ENCODE data around the gene JAZF1. TPM values are rescaled to one million over a fixed set of nuclear protein-coding genes. Genes with fewer than 3 reads are reported as not detected.

The JAZF1 gene
- total and polyA plus RNA-seq, 4 donors: 5.2 to 16.5 (median 10.7) TPM

DNA sequence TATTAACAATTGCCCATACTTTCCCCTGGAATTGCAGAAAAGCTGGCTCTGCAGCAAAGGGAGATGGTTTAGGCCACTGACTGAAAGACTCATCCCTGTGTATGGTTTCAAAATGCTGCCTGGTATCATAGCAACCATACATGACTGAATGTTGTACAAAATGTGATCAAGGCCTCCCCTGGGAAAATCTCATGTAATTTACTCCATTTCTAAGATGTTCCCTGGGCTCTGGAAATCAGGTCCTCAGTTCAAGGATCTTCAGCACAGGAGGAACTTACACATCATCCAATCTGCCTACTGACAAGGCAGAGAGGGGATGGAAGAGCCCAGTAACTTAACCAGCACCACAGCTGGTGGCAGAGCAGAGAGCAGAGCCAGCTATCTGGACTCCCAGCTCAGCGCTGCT is 111.8 kb downstream of the JAZF1 start:
- H3K9ac ChIP-seq (ENCODE audit: insufficient read depth in 1 of 2, low read length in 2 of 2): no peak overlapping the region
- ATAC-seq (ENCODE audit: insufficient read depth, low FRiP score) (no peak), DNase-seq (peak in 2 of 3 donors; percentile 29 to 47)
- H3K27ac ChIP-seq (ENCODE audit: low read depth in 1 of 2, low read length in 1 of 2): no peak overlapping the region
- no peak overlapping the region for H3K4me3 ChIP-seq
- TF ChIP-seq, protein P1, sequence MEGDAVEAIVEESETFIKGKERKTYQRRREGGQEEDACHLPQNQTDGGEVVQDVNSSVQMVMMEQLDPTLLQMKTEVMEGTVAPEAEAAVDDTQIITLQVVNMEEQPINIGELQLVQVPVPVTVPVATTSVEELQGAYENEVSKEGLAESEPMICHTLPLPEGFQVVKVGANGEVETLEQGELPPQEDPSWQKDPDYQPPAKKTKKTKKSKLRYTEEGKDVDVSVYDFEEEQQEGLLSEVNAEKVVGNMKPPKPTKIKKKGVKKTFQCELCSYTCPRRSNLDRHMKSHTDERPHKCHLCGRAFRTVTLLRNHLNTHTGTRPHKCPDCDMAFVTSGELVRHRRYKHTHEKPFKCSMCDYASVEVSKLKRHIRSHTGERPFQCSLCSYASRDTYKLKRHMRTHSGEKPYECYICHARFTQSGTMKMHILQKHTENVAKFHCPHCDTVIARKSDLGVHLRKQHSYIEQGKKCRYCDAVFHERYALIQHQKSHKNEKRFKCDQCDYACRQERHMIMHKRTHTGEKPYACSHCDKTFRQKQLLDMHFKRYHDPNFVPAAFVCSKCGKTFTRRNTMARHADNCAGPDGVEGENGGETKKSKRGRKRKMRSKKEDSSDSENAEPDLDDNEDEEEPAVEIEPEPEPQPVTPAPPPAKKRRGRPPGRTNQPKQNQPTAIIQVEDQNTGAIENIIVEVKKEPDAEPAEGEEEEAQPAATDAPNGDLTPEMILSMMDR (IDR thresholded peaks at IDR 0.05; ENCODE audit: control extremely low read depth, extremely low read depth): no peak
- no peaks in the 10 kb centered on the region for H3K9me3 ChIP-seq (ENCODE audit: control insufficient read depth in 4 of 4, insufficient read depth in 3 of 4, low read length in 3 of 4)
- WGBS, 2 donors: 92 to 100% methylated on average over 1 of the region's 1 CpG
- no peaks in the 10 kb centered on the region for H3K27me3 ChIP-seq (ENCODE audit: control insufficient read depth in 3 of 3, insufficient read depth in 3 of 3, low read length in 2 of 3)
- no peaks in the 10 kb centered on the region for H3K36me3 ChIP-seq (ENCODE audit: control insufficient read depth in 4 of 4, insufficient read depth in 4 of 4, low read length in 4 of 4)
- H3K4me1 ChIP-seq (ENCODE audit: control insufficient read depth in 5 of 5, insufficient read depth in 5 of 5, low read length in 5 of 5): peaks cover 3 to 36% (median 13%) of the 10 kb centered on the region in 5 donors

DNA sequence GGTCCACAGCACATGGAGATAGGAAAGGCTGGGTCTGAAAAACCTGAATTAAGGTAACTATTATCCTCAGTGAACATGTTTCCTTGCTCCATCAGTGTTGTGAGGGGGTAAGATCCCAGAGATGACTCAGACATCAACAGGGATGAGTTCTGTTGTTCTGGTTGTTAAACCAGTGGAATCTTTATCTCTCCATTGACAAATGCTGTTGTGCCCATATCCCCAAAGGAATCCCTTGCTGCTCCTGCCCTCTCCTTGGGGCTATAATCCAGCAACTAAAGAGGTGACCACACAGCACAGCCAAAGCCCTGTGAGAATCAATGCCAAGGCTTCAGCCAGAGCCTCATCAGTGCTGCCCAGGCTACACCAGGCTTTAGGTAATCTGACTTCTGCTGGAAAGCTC is 113.4 kb downstream of the JAZF1 start:
- no peak for DNase-seq
- TF ChIP-seq, protein P1 (IDR thresholded peaks at IDR 0.05; ENCODE audit: control extremely low read depth, extremely low read depth): no peak
- no peak for ATAC-seq (ENCODE audit: insufficient read depth, low FRiP score)

DNA sequence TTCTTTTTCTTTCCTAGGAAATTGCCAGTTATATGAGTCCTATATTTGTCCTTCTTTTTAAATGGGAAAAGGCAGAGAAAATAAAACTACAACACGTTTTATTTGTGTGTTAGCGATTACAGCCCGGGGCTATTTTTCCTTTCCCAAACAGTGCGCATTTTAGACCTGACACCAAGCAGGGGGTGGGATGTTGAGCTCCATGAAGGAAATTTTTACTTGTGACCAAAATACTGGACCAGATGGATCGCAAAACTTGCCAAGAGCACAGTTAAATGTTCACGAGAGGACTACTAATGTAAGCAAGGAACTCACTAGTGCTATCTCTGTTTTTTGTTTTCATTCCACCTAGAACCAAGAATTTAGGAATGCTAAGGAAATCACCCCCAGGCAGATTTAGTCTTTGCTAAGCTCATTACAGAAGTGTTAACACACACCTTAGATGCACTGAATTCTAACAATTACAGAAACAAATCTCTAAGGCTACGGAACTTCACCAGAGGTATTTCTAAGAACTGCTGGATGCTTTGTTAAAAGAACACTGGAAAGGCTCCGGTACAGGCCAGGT is 114.8 kb downstream of the JAZF1 start:
- Histone ChIP-seq H3K27ac (ENCODE audit: low read depth in 1 of 2, low read length in 1 of 2) (no peak overlapping the region), H3K4me1 (ENCODE audit: control insufficient read depth in 5 of 5, insufficient read depth in 5 of 5, low read length in 5 of 5) (peaks cover 3 to 52% (median 14%) of the 10 kb centered on the region in 5 donors), H3K27me3 (ENCODE audit: control insufficient read depth in 3 of 3, insufficient read depth in 3 of 3, low read length in 2 of 3) (no peaks in the 10 kb centered on the region), H3K36me3 (ENCODE audit: control insufficient read depth in 4 of 4, insufficient read depth in 4 of 4, low read length in 4 of 4) (no peaks in the 10 kb centered on the region), H3K9ac (ENCODE audit: insufficient read depth in 1 of 2, low read length in 2 of 2) (no peak overlapping the region), H3K9me3 (ENCODE audit: control insufficient read depth in 4 of 4, insufficient read depth in 3 of 4, low read length in 3 of 4) (no peaks in the 10 kb centered on the region), H3K4me3 (no peak overlapping the region)
- ATAC-seq (ENCODE audit: insufficient read depth, low FRiP score): no peak
- peak in 1 of 3 donors; percentile 29 for DNase-seq
- TF ChIP-seq, protein P1 (IDR thresholded peaks at IDR 0.05; ENCODE audit: control extremely low read depth, extremely low read depth): no peak
- WGBS, 2 donors: 84 to 90% methylated on average over 8 of the region's 8 CpGs

More for the DNA sequence above, 113.4 kb downstream of the JAZF1 start:
- Histone ChIP-seq H3K4me1 (ENCODE audit: control insufficient read depth in 5 of 5, insufficient read depth in 5 of 5, low read length in 5 of 5) (peaks cover 3 to 52% (median 14%) of the 10 kb centered on the region in 5 donors), H3K27me3 (ENCODE audit: control insufficient read depth in 3 of 3, insufficient read depth in 3 of 3, low read length in 2 of 3) (no peaks in the 10 kb centered on the region), H3K4me3 (no peak overlapping the region), H3K9me3 (ENCODE audit: control insufficient read depth in 4 of 4, insufficient read depth in 3 of 4, low read length in 3 of 4) (no peaks in the 10 kb centered on the region), H3K9ac (ENCODE audit: insufficient read depth in 1 of 2, low read length in 2 of 2) (no peak overlapping the region), H3K36me3 (ENCODE audit: control insufficient read depth in 4 of 4, insufficient read depth in 4 of 4, low read length in 4 of 4) (no peaks in the 10 kb centered on the region), H3K27ac (ENCODE audit: low read depth in 1 of 2, low read length in 1 of 2) (no peak overlapping the region)

DNA sequence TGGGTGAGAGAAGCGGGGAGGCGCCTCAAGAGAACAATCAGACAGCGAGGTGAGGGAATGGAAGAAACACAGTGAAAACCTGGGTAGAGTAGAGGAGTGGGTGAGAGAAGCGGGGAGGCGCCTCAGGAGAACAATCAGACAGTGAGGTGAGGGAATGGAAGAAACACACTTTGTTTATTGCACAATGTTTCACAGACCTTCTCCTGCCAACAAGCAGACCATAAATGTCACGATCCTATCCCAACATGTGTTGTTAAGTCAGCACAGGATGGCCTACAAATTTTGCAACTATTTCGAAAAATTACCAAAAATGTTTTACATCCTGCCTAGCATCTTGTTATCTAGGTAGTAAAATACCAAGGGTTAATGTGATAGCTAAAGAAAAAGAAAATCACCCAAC is 115.3 kb downstream of the JAZF1 start:
- no peak for ATAC-seq (ENCODE audit: insufficient read depth, low FRiP score)
- WGBS, 2 donors: 62 to 87% methylated on average over 7 of the region's 7 CpGs
- Histone ChIP-seq H3K4me3 (no peak overlapping the region), H3K27me3 (ENCODE audit: control insufficient read depth in 3 of 3, insufficient read depth in 3 of 3, low read length in 2 of 3) (no peaks in the 10 kb centered on the region), H3K36me3 (ENCODE audit: control insufficient read depth in 4 of 4, insufficient read depth in 4 of 4, low read length in 4 of 4) (no peaks in the 10 kb centered on the region), H3K9ac (ENCODE audit: insufficient read depth in 1 of 2, low read length in 2 of 2) (no peak overlapping the region), H3K4me1 (ENCODE audit: control insufficient read depth in 5 of 5, insufficient read depth in 5 of 5, low read length in 5 of 5) (peaks cover 3 to 48% (median 11%) of the 10 kb centered on the region in 5 donors), H3K9me3 (ENCODE audit: control insufficient read depth in 4 of 4, insufficient read depth in 3 of 4, low read length in 3 of 4) (no peaks in the 10 kb centered on the region), H3K27ac (ENCODE audit: low read depth in 1 of 2, low read length in 1 of 2) (no peak overlapping the region)
- DNase-seq: peak in 1 of 3 donors; percentile 46
- TF ChIP-seq, protein P1 (IDR thresholded peaks at IDR 0.05; ENCODE audit: control extremely low read depth, extremely low read depth): no peak

Measured in lung (tissue), 12 donors.